Uterus (tissue), 2 donors: ENCODE measurements around the gene USP43.

ENCODE experiments used
- CTCF ChIP-seq, 4 experiments: fragments of 200-600 bp in 2 of 4; fragments of 450-650 bp in 2 of 4; sonication (generic) in 2 of 4; IDR thresholded peaks; one replicate each; pipeline ENCODE4 v1.5.1; 2016 to 2019; ENCODE audit warnings: antibody characterized with exemption in 4 of 4, mild to moderate bottlenecking in 2 of 4, moderate library complexity in 1 of 4
- POLR2A ChIP-seq, 2 donors: fragments of 450-650 bp; IDR thresholded peaks; one replicate each; pipeline ENCODE4 v1.6.1; 2016; ENCODE audit warnings: antibody characterized with exemption in 2 of 2, mild to moderate bottlenecking in 1 of 2, moderate library complexity in 1 of 2

DNA sequence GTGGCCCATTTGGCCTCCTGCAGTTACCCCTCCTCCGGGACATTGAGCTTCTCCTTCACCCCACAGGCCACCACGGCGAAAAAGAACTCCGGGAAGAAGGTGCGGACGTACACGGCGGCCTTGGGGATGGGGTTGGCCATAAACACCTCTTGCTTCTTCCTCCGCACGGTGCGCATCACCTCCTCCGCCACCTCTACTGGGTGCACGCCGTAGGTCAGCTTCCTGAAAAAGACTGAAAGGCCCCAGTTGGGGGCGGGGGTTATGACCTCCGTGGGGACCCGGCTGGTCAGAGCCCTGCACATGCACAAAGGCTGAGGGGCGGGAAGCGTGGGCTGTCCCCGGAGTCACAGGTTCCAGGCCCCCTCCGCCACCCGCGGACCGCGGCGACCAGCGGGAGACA is 126.1 kb downstream of the USP43 start:
- no peak for TF ChIP-seq POLR2A (IDR thresholded peaks at IDR 0.05)
- no peak for TF ChIP-seq CTCF (IDR thresholded peaks at IDR 0.05)
